Measurements from ENCODE around the gene MYO5B.

GRCh38 chr18:49880661-49881060 lies 314.3 kb downstream of the MYO5B start:
- TF ChIP-seq CTCF (IDR thresholded peaks at IDR 0.05; ENCODE audit: low read depth, low read length, poor library complexity, severe bottlenecking), result no peak
- TF ChIP-seq EZH2phosphoT487 (IDR thresholded peaks at IDR 0.05; ENCODE audit: borderline replicate concordance, low read length), result no peak

Measured in DOHH2 (cell line).